Activated CD4-positive, alpha-beta T cell treated with anti-CD3 and anti-CD28 coated beads for 4 hours (primary cell): Measurements from ENCODE around the gene IFRD1.
A peak's percentile ranks its signal among the peaks of the same experiment; 100 is the strongest.
"Not testable (repeated sequence)": the region's sequence is repeated elsewhere in the genome, so short reads cannot be mapped to it uniquely, and the experiment has no call there.

Experiments used
- DNase-seq, 2 donors: peaks; one replicate each; pipeline ENCODE4 v3.0.0-alpha.2; 2020

The IFRD1 gene

GRCh38 chr7:112488264-112488552 is 37.9 kb downstream of the IFRD1 start:
- no peak for DNase-seq

DNA sequence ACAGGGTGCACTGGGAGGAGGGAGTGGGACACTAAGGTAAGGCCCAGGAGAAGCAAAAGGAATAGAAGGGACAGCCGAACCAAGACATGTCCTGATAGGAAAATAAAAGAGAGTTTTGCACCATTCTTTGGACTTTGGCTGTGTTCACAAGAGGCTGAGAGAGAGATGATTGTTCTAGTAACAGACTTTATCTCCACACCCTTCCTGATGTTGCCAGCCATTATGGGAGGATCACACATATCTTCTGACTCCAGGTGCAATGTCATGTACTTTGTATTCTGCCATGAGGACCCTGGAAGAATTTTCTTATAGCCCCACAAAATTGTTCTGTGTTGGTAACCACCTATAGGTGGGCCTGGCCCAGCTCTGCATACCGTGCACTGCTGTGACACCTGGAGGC is 41.9 kb downstream of the IFRD1 start:
- no peak for DNase-seq

- DNase-seq = no peak
Measured at GRCh38 chr7:112494656-112495055, 44.4 kb downstream of the IFRD1 start.

DNA sequence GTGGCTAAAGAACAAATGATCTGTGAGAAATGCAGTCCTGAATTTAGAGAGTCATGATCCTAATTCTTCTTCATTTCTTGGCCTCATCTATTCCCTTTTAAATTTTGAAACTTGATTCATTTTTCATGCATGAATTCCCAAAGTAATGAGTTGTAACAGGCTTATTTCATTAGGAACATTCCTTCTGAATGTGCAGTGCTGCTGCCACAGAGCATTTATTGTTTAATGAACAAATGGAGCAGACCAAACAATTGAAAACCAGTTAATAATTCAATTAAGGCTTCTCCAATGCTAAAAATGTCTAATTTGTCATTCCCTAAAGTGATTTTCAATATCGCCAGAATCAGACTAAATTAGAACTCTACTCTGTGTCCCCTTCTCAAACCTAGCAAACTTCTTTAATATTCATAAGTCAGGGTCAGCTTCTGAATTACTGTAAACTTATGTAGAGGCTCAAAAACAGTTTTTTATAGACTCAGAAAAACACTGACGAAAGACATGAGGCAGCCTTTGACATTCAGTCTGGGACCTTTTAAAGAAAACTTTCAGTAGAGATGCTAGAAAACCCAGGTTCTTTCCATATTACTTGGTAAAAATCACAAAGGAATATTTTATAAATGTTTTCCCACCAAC is 45.0 kb downstream of the IFRD1 start:
- DNase-seq = no peak

- peak; percentile 32 to 39 for DNase-seq
Measured at GRCh38 chr7:112495810-112496462, 45.7 kb downstream of the IFRD1 start.

DNA sequence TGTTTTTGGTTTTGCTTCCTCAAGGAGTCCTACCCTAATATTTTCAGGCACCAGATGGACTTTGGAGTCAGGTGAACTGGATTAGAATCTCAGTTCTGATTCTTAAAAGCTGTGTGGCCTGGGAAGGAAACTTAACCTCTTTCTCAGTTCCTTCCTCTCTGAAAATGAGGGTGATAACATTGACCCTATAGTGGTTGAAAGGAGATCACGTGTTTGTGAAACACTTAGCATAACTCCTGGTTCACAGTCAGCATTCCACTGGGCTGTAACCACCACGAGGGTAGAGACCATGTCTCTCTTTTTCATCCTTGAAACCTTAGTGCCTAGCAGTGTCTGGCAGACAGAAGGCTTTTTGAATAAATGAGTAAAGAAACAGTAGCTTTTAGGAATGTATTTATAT is 47.2 kb downstream of the IFRD1 start:
- no peak for DNase-seq

DNA sequence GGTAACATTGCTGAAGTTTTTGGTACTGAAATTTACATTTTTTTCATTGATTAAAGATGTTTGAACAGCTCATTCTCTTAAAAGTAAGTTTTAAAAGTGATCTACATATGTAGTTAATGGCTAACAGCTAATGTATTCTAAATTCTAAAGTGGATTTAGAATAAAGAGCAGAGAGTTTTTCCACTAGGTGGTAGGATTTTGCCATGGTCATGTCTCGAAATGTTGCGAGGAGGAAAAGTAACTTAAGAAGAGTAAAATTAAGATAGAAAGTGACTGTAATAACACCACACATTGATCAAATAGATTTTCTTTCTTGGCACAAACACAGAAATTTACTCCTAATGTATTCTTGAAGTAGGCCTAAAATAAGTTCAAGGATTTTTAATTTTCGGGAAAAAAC is 50.4 kb downstream of the IFRD1 start:
- no peak for DNase-seq

GRCh38 chr7:112501801-112502503 is 51.7 kb downstream of the IFRD1 start:
- DNase-seq = no peak

DNA sequence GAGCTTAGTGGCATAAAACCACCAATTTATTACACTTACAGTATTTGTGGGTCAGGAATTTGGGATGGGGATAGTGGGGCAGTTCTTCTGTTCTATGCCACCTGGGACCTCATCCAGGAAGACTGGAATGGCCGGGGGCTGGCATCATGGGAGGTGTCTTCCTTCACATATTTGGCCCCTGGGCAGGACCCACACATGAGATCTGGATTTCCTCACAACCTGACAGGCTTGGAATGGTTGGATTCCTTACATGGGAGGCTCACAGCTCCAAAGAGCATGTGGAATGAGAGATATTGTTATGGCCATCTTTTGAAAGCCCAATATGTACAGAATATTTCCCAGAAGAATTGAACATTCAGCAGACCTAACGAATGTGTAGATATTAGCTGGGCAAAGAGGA is 52.4 kb downstream of the IFRD1 start:
- no peak for DNase-seq

DNA sequence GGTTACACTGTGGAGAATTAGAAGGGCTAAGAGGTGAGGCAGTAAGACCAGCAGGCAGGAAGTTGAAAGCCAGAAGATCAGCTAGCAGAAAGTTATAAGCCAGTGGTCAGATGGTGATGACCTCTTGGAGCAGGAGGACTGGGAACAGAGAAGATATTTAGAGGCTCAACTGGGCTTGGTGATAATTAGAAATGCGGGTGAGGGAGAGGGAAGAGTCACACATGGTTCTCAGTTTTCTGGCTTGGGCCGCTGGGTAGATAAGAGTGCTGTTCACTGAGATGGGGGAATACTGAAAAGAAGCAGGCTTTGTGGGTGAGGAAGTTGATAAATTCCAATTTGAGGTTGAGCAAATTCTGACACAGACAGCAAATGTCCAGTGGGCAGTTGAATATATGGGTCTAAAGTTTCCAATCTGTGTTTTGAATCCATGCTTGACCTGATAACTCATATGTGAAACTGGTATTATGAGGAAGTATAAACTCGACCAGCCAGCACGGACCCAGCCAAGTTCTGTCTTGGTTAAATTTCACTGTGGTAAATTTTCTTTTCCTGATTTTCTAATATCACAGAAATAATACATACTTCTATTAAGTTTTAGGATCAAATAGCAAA is 53.2 kb downstream of the IFRD1 start:
- DNase-seq = no peak

DNA sequence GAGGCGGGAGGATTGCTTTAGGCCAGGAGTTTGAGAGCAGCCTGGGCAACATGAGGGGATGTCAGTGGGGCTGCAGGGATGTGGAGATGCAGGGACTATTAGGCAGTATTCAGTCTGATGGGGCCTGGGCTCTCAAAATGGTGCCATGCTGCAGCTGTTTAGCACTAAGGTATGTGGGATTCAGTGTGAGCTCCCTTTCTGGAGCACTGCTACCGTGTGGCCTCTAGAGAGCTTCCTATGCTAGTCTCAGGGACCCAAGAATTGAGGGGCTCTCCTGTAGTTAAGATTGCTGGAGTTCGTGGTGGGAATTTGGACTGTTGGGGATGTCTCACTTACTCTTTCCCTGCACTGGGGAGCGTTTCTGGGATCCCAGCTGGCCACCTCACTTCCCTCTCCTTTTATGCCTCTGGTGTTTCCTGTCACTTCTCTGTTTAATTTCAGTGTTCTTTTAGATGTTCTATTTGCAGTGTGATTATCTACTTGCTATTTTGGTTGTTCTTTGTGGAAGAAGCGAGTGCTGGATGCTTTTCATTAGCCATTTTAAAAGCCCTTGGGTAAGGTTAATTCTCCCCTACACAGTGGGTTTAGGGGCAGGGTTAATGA is 53.9 kb downstream of the IFRD1 start:
- no peak for DNase-seq

DNA sequence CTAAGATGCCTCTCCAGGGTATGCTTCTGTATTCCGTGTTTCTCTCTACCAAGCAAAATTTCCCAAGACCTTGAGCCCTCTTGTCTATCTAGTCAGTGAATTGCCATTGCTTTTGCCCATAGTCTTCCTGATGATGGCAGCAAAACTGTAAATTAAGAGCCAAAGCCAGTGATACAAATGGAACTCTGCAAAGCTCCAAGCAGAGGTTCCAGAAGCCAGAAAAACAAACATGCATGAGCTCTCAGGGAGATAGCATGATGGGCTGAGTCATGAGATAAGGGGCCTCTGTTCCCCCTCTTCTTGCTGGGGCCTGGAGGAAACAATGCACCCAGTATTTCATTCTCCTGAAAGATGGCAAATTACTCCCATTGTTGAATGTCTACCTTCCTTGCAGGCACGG is 55.2 kb downstream of the IFRD1 start:
- no peak for DNase-seq

DNA sequence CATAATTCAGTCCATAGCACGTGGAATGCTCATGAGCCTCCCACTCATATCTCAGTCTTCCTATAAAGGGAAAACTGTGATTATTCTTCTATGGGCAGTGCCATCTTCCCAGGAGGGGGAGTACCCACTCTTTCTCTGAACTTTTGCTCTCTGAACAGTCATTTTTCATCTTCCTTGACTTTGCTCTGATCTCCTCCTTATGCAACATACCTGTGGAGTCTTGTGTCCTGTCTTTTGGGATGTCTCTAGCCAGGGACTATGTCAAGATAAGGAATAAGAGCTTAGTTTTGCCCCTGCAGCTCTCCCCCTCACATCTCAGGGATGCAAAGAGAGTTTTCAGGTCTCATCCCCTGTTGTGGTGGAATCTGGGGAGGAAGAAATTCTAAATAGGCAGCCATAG is 58.1 kb downstream of the IFRD1 start:
- DNase-seq = no peak

- no peak for DNase-seq
Measured at GRCh38 chr7:112509402-112509801, 59.1 kb downstream of the IFRD1 start.

DNA sequence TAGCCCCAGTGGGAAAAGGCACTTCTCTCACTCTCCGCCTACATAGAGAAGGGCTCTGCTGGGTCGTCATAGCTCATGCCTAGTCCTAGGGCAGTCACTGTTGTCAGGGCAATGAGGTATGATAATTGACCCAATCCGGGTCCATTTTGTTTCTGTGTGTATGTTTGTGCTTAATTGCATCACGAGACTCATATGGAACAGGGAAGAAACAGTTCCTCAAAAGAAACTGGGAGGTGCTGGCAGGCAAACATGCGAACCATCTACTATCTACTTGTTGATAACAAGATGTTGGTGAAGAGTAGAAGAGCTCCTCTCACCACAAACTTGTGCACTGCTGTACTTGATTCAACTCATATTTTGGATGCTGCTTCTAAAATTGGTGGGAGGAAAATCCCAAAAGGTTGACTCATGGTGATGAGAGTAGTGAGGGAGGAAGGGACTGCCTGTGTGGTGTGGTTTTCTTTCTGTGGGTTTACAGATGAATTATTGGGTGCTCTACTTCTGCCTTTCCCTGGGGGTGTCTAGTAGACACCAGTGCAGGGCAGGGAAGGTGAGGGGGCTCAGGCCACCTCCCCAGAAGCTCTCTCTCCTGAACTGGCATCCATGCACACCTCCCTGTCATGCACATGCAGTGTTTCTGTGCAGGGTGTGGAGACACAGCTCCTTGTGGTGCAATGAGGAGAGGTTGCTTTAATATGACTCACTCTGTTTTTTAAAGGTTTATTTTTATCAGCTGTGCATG is 59.9 kb downstream of the IFRD1 start:
- no peak for DNase-seq

DNA sequence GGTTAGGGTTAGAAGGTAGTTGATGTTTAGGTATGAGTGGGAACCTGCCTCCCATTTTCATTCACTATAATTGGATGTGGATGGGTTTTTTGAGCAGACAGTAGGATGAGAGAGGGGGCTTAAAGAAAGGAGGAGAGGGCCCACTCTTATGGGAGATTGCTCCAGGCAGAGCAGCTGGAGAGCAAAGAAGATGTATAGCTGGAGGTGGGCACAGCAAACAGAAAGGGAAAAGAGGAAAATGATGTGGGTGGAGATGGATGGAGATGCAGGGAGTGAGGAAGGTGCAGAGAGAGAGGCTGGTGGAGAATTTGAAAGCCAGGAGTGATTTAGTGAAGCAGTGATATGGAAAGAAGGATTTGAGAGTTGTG is 60.5 kb downstream of the IFRD1 start:
- no peak for DNase-seq

- no peak for DNase-seq
Measured at GRCh38 chr7:112511451-112512202, 61.4 kb downstream of the IFRD1 start.

DNA sequence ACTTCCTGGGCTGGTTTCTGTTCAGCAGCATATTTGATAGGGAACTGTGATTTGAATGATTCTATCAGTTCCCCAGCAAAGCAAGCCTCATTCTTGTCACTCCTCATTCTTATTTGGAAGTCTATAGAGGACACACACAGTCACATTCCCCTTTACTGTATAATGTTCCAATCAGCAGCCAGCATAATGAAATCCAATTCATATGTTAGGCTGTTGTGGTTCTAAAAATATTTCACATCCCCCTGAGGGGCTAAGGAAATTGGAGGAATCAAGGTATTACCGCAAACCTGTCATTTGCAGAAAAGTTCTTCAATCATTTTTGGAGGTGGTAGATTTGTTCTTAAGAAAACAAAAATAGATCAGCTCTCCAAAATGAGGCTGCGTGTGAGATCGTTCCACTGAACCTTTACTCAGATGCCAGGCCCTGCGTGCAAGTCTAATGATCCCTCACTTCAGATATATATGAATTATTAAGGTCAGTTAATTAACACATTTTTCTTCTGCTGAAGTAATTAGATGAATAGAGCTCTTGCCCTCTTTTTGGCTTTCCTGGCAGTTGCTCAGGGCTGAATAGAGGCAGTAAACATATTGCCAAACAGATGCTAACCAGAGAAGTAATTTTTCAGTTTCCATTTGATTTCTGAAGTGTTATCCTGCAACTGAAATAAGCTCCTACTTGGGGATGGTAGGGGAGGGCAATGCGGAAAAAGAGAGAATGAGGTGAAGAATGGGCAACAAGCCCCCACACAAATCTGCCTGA is 62.4 kb downstream of the IFRD1 start:
- no peak for DNase-seq

DNA sequence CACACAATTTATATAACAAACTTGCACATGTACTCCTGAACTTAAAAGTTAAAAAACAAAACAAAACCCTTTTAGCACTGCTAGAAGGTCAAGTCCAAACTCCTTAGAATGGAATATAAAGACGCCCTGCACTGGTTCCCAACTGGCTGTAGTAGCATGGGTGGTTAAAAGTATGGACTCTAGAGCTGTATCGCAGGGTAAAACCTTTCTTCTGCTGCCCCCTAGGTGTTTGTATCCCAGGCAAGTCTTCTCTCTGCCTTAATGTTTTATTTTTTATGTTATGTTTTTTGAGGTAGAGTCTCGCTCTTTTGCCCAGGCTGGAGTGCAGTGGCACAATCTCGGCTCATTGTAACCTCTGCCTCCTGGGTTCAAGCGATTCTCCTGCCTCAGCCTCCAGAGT is 65.7 kb downstream of the IFRD1 start:
- DNase-seq = no peak

GRCh38 chr7:112516418-112516817 is 66.2 kb downstream of the IFRD1 start:
- DNase-seq = not testable (repeated sequence)

GRCh38 chr7:112517487-112517886 is 67.2 kb downstream of the IFRD1 start:
- DNase-seq = no peak

DNA sequence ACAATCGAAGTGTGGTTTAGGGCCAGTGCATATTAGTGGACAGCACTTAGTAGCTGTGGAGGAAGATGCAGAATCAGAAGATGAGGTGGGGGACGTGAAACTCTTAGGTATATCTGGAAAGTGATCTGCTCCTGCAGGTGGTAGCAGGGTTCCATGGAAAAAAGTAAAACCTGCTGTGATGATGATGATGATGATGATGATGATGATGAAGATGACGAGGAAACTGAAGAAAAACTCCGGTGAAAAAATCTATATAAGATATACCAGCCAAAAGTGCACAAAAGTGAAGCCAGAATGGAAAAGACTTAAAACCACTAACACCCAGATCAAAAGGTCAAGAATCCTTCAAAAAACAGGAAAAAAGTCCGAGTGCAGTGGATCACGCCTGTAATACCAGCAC is 70.5 kb downstream of the IFRD1 start:
- DNase-seq = no peak
